Right cardiac atrium (tissue), 5 donors: Measurements from ENCODE around the gene RPS25. TPM values are rescaled to one million over a fixed set of nuclear protein-coding genes. Genes with fewer than 3 reads are reported as not detected.
A peak's percentile ranks its signal among the peaks of the same experiment; 100 is the strongest.
"Not testable (repeated sequence)": the region's sequence is repeated elsewhere in the genome, so short reads cannot be mapped to it uniquely, and the experiment has no call there.

Source experiments
- ATAC-seq, 2 donors: fragments of 200-7000 bp; cut with Tn5 transposase; one replicate each; pipeline versions ENCODE4 v1.8.0 to v1.9.1; 2020; ENCODE audit warnings: moderate library complexity in 2 of 2, mild to moderate bottlenecking in 1 of 2
- DNase-seq, 3 donors: peaks; one replicate each; pipeline ENCODE4 v3.0.0-alpha.2; 2020
- H3K27ac ChIP-seq: one replicate; pipeline ENCODE4 v1.5.1; 2013; ENCODE audit warnings: mild to moderate bottlenecking, low read length, control low read depth, moderate library complexity
- H3K27me3 ChIP-seq: one replicate; pipeline ENCODE4 v1.6.1; 2013; ENCODE audit not compliant: control insufficient read depth, insufficient read depth
- H3K4me1 ChIP-seq: one replicate; pipeline ENCODE4 v1.6.1; 2013; ENCODE audit warnings: low read length; ENCODE audit not compliant: control insufficient read depth, insufficient read depth
- H3K4me3 ChIP-seq: one replicate; pipeline ENCODE4 v1.5.1; 2013; ENCODE audit warnings: low read length, control low read depth
- H3K9me3 ChIP-seq: one replicate; pipeline ENCODE4 v1.6.1; 2013; ENCODE audit warnings: low read length; ENCODE audit not compliant: control insufficient read depth
- WGBS: extraction: QIAGEN DNeasy Blood & Tissue Kit; methylation state at CpG from one replicate; pipeline ENCODE4 v1.1.7; 2013; 5-methylcytosine and 5-hydroxymethylcytosine counted together
- intact Hi-C, 4 donors: fragments of 100-400 bp; cut with DNase I; formaldehyde crosslinking; loops; one replicate each; pipeline versions ENCODE4 v1.11.0 to v1.14.0; 2022 to 2023
- long read RNA-seq, 4 donors: library from polyadenylated mRNA; unstranded; transcript quantifications; one replicate each; pipeline ENCODE4 v2.0.0, GENCODE V29; 2020 to 2021
- polyA plus RNA-seq: library from polyadenylated mRNA; stranded (reverse); fragments of 200-250 nt; gene quantifications from one replicate; pipeline ENCODE4 v1.2.3, GENCODE V29; 2013
- total RNA-seq, 4 donors: library from RNA; stranded (reverse); fragmentation: NEBNext Ultra II Directional; extraction: Animal tissue kit (Norgen Biotek cat#: 25700); gene quantifications; one replicate each; pipeline ENCODE4 v1.2.1, GENCODE V29; 2021
- donor health status: healthy with polysubstance abuse.
- donor health status: DM: no; HTN: yes; CAD: no.
- donor health status: DM: no; HTN: no; CAD: no.
- donor health status: DM: no; HTN: yes; CAD: no; lungs with severe emphysema.
- donor health status: DM: yes; HTN: yes; CAD: no.

RPS25 gene
- 100 to 1,000 TPM; 750 to 919 (median 877) TPM for total RNA-seq
- 2,193 TPM for polyA plus RNA-seq
- long read RNA-seq, donor 1, transcript RPS25-202 (5 exons, 835 nt), result major isoform, 277 of 290 reads
- long read RNA-seq, donor 1, transcript RPS25-204 (3 exons, 1,462 nt), result minor isoform, 7 of 290 reads
- long read RNA-seq, donor 1, partial matches to known transcripts, result 2 of 290 reads
- long read RNA-seq, donor 1, other reads (novel, unspliced or antisense), result 3 of 290 reads
- long read RNA-seq, donor 2, transcript RPS25-204 (3 exons, 1,462 nt), result minor isoform, 132 of 436 reads
- long read RNA-seq, donor 2, transcript RPS25-202 (5 exons, 835 nt), result major isoform, 293 of 436 reads
- long read RNA-seq, donor 2, partial matches to known transcripts, result 3 of 436 reads
- long read RNA-seq, donor 2, other reads (novel, unspliced or antisense), result 5 of 436 reads
- long read RNA-seq, donor 3, transcript RPS25-202 (5 exons, 835 nt), result major isoform, 114 of 193 reads
- long read RNA-seq, donor 3, transcript RPS25-204 (3 exons, 1,462 nt), result minor isoform, 60 of 193 reads
- long read RNA-seq, donor 3, partial matches to known transcripts, result 6 of 193 reads
- long read RNA-seq, donor 3, other reads (novel, unspliced or antisense), result 12 of 193 reads
- long read RNA-seq, donor 4, transcript RPS25-204 (3 exons, 1,462 nt), result minor isoform, 136 of 297 reads
- long read RNA-seq, donor 4, transcript RPS25-202 (5 exons, 835 nt), result major isoform, 152 of 297 reads
- long read RNA-seq, donor 4, partial matches to known transcripts, result 2 of 297 reads
- long read RNA-seq, donor 4, other reads (novel, unspliced or antisense), result 6 of 297 reads

- DNase-seq (peak; percentile 96 to 98 (median 97)), ATAC-seq (peak; percentile 96 to 97)
- Histone ChIP-seq H3K27me3 (no peaks in the 10 kb centered on the region), H3K4me1 (peaks cover 5% of the 10 kb centered on the region), H3K4me3 (peak within 1 kb of the TSS; percentile 81), H3K27ac (peak within 1 kb of the TSS; percentile 95), H3K9me3 (no peaks in the 10 kb centered on the region)
- intact Hi-C loops, result no loop called here
- WGBS, result under 1% methylated on average over 63 of the region's 63 CpGs
Measured at GRCh38 chr11:119018074-119018938, at the start of gene RPS25, which contains the start of gene TRAPPC4. RPS25 (minus strand) TSS chr11:119018343; CDS start chr11:119018284, 59 bp downstream. TRAPPC4 (plus strand) TSS chr11:119018766; CDS start chr11:119018796, 30 bp downstream.

GRCh38 chr11:119067371-119068222 lies 49.5 kb upstream of the RPS25 start, which contains the start of gene VPS11:
VPS11 (plus strand) TSS chr11:119067818; CDS start chr11:119067824, 6 bp downstream.
- Histone ChIP-seq H3K27me3 (no peaks in the 10 kb centered on the region), H3K9me3 (no peaks in the 10 kb centered on the region), H3K27ac (peak within 1 kb of the TSS; percentile 84), H3K4me1 (peaks cover 3% of the 10 kb centered on the region), H3K4me3 (peak within 1 kb of the TSS; percentile 96)
- intact Hi-C loops, result no loop called here
- peak; percentile 98 to 99 (median 99) for DNase-seq
- WGBS, result under 1% methylated on average over 49 of the region's 49 CpGs
- peak; percentile 98 for ATAC-seq

- WGBS, result 64% methylated on average over 4 of the region's 4 CpGs
- Histone ChIP-seq H3K9me3 (no peaks in the 10 kb centered on the region), H3K4me3 (no peak overlapping the region), H3K27me3 (no peaks in the 10 kb centered on the region), H3K4me1 (peaks cover 3% of the 10 kb centered on the region), H3K27ac (no peak overlapping the region)
- DNase-seq (peak in 1 of 3 donors; percentile 30), ATAC-seq (no peak)
- intact Hi-C loops, result no loop called here
Measured at GRCh38 chr11:119065369-119065768, 47.2 kb upstream of the RPS25 start.

- Histone ChIP-seq H3K9me3 (no peaks in the 10 kb centered on the region), H3K4me1 (peaks cover 5% of the 10 kb centered on the region), H3K27ac (peak overlapping the region; percentile 28), H3K27me3 (no peaks in the 10 kb centered on the region), H3K4me3 (no peak overlapping the region)
- intact Hi-C loops, result no loop called here
- 61% methylated on average over 5 of the region's 5 CpGs for WGBS
- peak in 2 of 3 donors; percentile 58 to 75 for DNase-seq
- no peak for ATAC-seq
Measured at GRCh38 chr11:119062779-119063178, 44.6 kb upstream of the RPS25 start.

- Histone ChIP-seq H3K4me3 (no peak overlapping the region), H3K27me3 (no peaks in the 10 kb centered on the region), H3K27ac (no peak overlapping the region), H3K9me3 (no peaks in the 10 kb centered on the region), H3K4me1 (peaks cover 2% of the 10 kb centered on the region)
- intact Hi-C loops, result no loop called here
- ATAC-seq (no peak), DNase-seq (peak in 1 of 3 donors; percentile 4)
- WGBS, result 91% methylated on average over 3 of the region's 3 CpGs
Measured at GRCh38 chr11:119061256-119061655, 43.1 kb upstream of the RPS25 start.

DNA sequence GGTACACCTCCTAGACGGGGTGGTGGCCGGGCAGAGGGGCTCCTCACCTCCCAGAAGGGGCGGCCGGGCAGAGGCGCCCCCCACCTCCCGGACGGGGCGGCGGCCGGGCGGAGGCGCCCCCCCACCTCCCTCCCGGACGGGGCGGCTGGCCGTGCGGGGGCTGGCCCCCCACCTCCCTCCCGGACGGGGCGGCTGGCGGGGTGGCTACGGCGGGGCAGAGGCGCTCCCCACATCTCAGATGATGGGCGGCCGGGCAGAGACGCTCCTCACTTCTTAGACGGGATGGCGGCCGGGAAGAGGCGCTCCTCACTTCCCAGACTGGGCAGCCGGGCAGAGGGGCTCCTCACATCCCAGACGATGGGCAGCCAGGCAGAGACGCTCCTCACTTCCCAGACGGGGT lies 41.0 kb upstream of the RPS25 start:
- 91% methylated on average over 28 of the region's 35 CpGs for WGBS
- intact Hi-C loops, H3K27me3 ChIP-seq, H3K9me3 ChIP-seq, H3K4me1 ChIP-seq, H3K27ac ChIP-seq, ATAC-seq, H3K4me3 ChIP-seq: not testable (repeated sequence)
- peak in 2 of 3 donors; percentile 16 to 62 for DNase-seq

- intact Hi-C loops, result no loop called here
- WGBS, result under 1% methylated on average over 79 of the region's 79 CpGs
- Histone ChIP-seq H3K27me3 (no peaks in the 10 kb centered on the region), H3K27ac (peak within 1 kb of the TSS; percentile 80), H3K4me3 (peak within 1 kb of the TSS; percentile 71), H3K4me1 (peaks cover 5% of the 10 kb centered on the region), H3K9me3 (no peaks in the 10 kb centered on the region)
- ATAC-seq (peak; percentile 98), DNase-seq (peak; percentile 99 to 100 (median 99))
Measured at GRCh38 chr11:119057000-119057769, 39.0 kb upstream of the RPS25 start, which contains the start of gene HYOU1. HYOU1 (minus strand) TSS chr11:119057205; CDS start chr11:119056160, 1,045 bp downstream.

DNA sequence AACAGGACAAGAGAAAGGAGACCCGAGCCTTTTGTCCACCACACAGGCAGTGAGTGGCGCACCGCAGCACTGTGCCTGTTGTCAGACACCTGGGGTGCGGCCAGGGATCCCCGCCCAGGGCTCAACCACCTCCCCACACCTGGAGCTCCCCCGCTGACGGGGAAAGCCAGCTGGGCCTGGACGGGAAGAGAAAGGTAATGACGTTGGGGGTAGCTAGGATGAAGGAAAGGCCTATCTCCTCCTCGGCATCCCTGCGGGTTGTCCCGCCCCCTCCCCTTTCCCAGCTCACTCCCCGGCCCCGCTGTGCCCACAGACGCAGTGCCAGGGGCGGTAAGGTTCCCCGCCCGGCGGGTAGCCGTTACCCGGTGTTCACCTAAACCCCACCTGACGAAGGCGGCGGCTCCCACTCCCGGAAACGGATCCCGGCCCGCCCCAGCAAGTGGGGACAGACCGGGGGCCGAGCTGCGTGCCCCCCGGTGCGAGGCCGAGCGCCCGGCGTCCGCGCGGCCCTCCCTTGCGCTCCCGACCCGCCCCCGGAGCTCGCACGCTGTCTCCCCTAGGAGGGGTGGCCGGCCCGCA lies 38.4 kb upstream of the RPS25 start:
- ATAC-seq (peak; percentile 3 to 61), DNase-seq (peak in 1 of 3 donors; percentile 62)
- Histone ChIP-seq H3K9me3 (no peaks in the 10 kb centered on the region), H3K27me3 (no peaks in the 10 kb centered on the region), H3K4me1 (peaks cover 5% of the 10 kb centered on the region), H3K27ac (peak overlapping the region; percentile 80), H3K4me3 (peak overlapping the region; percentile 71)
- under 1% methylated on average over 48 of the region's 48 CpGs for WGBS
- intact Hi-C loops, result no loop called here

GRCh38 chr11:119055901-119056300 lies 37.8 kb upstream of the RPS25 start:
- ATAC-seq (no peak), DNase-seq (peak in 1 of 3 donors; percentile 20)
- H3K4me1 ChIP-seq, result peaks cover 5% of the 10 kb centered on the region
- H3K4me3 ChIP-seq, result peak overlapping the region; percentile 71
- H3K27ac ChIP-seq, result no peak overlapping the region
- H3K9me3 ChIP-seq, result no peaks in the 10 kb centered on the region
- no peaks in the 10 kb centered on the region for H3K27me3 ChIP-seq
- intact Hi-C loops, result no loop called here
- WGBS, result 47% methylated on average over 6 of the region's 6 CpGs
